Mesenchymal stem cell (in vitro differentiated cells and primary cell): Measurements from ENCODE around the gene LTBP2.

Source experiments
- DNase-seq: peaks from one replicate; pipeline ENCODE4 v3.0.0-alpha.2; 2013
- H2AFZ ChIP-seq: one replicate; pipeline ENCODE4 v1.6.1; 2013; ENCODE audit warnings: low read depth, mild to moderate bottlenecking, control low read depth, inconsistent platforms, low read length, moderate library complexity
- H2AK5ac ChIP-seq: 2 replicates; pipeline ENCODE4 v1.6.1; 2013; ENCODE audit warnings: low read length, moderate library complexity, mild to moderate bottlenecking, inconsistent platforms; ENCODE audit not compliant: severe bottlenecking
- H2BK120ac ChIP-seq: one replicate; pipeline ENCODE4 v1.6.1; 2013; ENCODE audit warnings: low read depth, mild to moderate bottlenecking, inconsistent platforms, low read length, moderate library complexity
- H2BK12ac ChIP-seq, 2 experiments: one replicate each; pipeline ENCODE4 v1.6.1; 2013; ENCODE audit warnings: inconsistent platforms in 2 of 2, low read length in 2 of 2, mild to moderate bottlenecking in 2 of 2, moderate library complexity in 2 of 2, control low read depth in 1 of 2
- H2BK15ac ChIP-seq: one replicate; pipeline ENCODE4 v1.6.1; 2013; ENCODE audit warnings: mild to moderate bottlenecking, low read depth, inconsistent platforms; ENCODE audit not compliant: poor library complexity, severe bottlenecking
- H2BK5ac ChIP-seq: 2 replicates; pipeline ENCODE4 v1.6.1; 2013; ENCODE audit warnings: low read depth, mild to moderate bottlenecking, low read length, control low read depth, inconsistent platforms; ENCODE audit not compliant: poor library complexity, severe bottlenecking
- H3K14ac ChIP-seq, 2 experiments: one replicate each; pipeline ENCODE4 v1.6.1; 2013; ENCODE audit warnings: inconsistent platforms in 2 of 2, low read length in 2 of 2, control low read depth in 1 of 2, mild to moderate bottlenecking in 1 of 2, moderate library complexity in 1 of 2
- H3K18ac ChIP-seq, 2 experiments: one replicate each; pipeline ENCODE4 v1.6.1; 2013; ENCODE audit warnings: inconsistent platforms in 2 of 2, low read length in 2 of 2, control low read depth in 1 of 2, low read depth in 1 of 2, mild to moderate bottlenecking in 1 of 2
- H3K23ac ChIP-seq, 2 experiments: one replicate each; pipeline ENCODE4 v1.6.1; 2013; ENCODE audit warnings: inconsistent platforms in 2 of 2, low read length in 2 of 2, mild to moderate bottlenecking in 2 of 2, moderate library complexity in 2 of 2, control low read depth in 1 of 2
- H3K27ac ChIP-seq: 2 replicates; pipeline ENCODE4 v1.5.1; 2013; ENCODE audit warnings: mild to moderate bottlenecking, moderate library complexity, low read length, control low read depth, inconsistent platforms; ENCODE audit not compliant: poor library complexity, severe bottlenecking
- H3K27me3 ChIP-seq, 2 experiments: 2 replicates each; pipeline versions ENCODE4 v1.6.1 to v1.7.0; 2013; ENCODE audit warnings: low read length in 2 of 2, mild to moderate bottlenecking in 2 of 2, moderate library complexity in 2 of 2, control low read depth in 1 of 2, inconsistent platforms in 1 of 2; ENCODE audit not compliant: control insufficient read depth in 1 of 2, insufficient read depth in 1 of 2
- H3K36me3 ChIP-seq, 2 experiments: 2 replicates each; pipeline versions ENCODE4 v1.6.1 to v1.7.0; 2013; ENCODE audit warnings: low read length in 2 of 2, control low read depth in 1 of 2, inconsistent platforms in 1 of 2, low read depth in 1 of 2, mild to moderate bottlenecking in 1 of 2; ENCODE audit not compliant: insufficient read depth in 2 of 2, control insufficient read depth in 1 of 2
- H3K4ac ChIP-seq, 2 experiments: one replicate each; pipeline ENCODE4 v1.6.1; 2013; ENCODE audit warnings: inconsistent platforms in 2 of 2, low read length in 2 of 2, mild to moderate bottlenecking in 2 of 2, moderate library complexity in 2 of 2, control low read depth in 1 of 2, low read depth in 1 of 2
- H3K4me1 ChIP-seq: 2 replicates; pipeline ENCODE4 v1.6.1; 2013; ENCODE audit warnings: low read depth, low read length, control low read depth; ENCODE audit not compliant: control insufficient read depth, insufficient read depth
- H3K4me2 ChIP-seq: 2 replicates; pipeline ENCODE4 v1.6.1; 2013; ENCODE audit warnings: low read length, mild to moderate bottlenecking, inconsistent platforms; ENCODE audit not compliant: poor library complexity, severe bottlenecking
- H3K4me3 ChIP-seq, 2 experiments: 2 replicates each; pipeline versions ENCODE4 v1.5.1 to v1.7.0; 2013; ENCODE audit warnings: low read length in 2 of 2, mild to moderate bottlenecking in 2 of 2, control low read depth in 1 of 2, low read depth in 1 of 2; ENCODE audit not compliant: insufficient read depth in 1 of 2
- H3K79me1 ChIP-seq: replicated peaks from 2 replicates; pipeline ENCODE4 v1.6.1; 2013; ENCODE audit warnings: mild to moderate bottlenecking, control low read depth, low read length, inconsistent platforms; ENCODE audit not compliant: poor library complexity, severe bottlenecking
- H3K9ac ChIP-seq: 2 replicates; pipeline ENCODE4 v1.7.0; 2013; ENCODE audit warnings: mild to moderate bottlenecking, low read length, moderate library complexity
- H3K9me3 ChIP-seq: 2 replicates; pipeline ENCODE4 v1.7.0; 2013; ENCODE audit warnings: mild to moderate bottlenecking, low read length; ENCODE audit not compliant: control insufficient read depth
- H4K8ac ChIP-seq: one replicate; pipeline ENCODE4 v1.6.1; 2013; ENCODE audit warnings: inconsistent platforms, mild to moderate bottlenecking, low read length, moderate library complexity
- H4K91ac ChIP-seq: one replicate; pipeline ENCODE4 v1.6.1; 2013; ENCODE audit warnings: mild to moderate bottlenecking, low read length, inconsistent platforms
- WGBS: methylation state at CpG from one replicate; pipeline ENCODE4 v1.1.7; 2013; ENCODE audit warnings: mixed read lengths; 5-methylcytosine and 5-hydroxymethylcytosine counted together

LTBP2 gene

GRCh38 chr14:74543771-74544438 is 68.1 kb downstream of the LTBP2 start:
- Histone ChIP-seq H3K4ac (no peak overlapping the region), H3K14ac (no peak overlapping the region), H3K27me3 (no peaks in the 10 kb centered on the region), H3K18ac (no peak overlapping the region), H2AFZ (no peak overlapping the region), H2BK5ac (no peak overlapping the region), H3K79me1 (peaks cover 28% of the 10 kb centered on the region), H3K4me1 (peaks cover 27% of the 10 kb centered on the region), H2AK5ac (no peak overlapping the region), H3K27ac (no peak overlapping the region), H3K9ac (no peak overlapping the region), H3K4me3 (no peak overlapping the region), H4K91ac (no peak overlapping the region), H2BK12ac (no peak overlapping the region), H3K9me3 (no peaks in the 10 kb centered on the region), H3K23ac (no peak overlapping the region), H4K8ac (no peak overlapping the region), H2BK15ac (no peak overlapping the region), H3K4me2 (no peak overlapping the region), H3K36me3 (peaks cover 63 to 85% of the 10 kb centered on the region in 2 experiments), H2BK120ac (no peak overlapping the region)
- 96% methylated on average over 5 of the region's 5 CpGs for WGBS
- DNase-seq: no peak

- Histone ChIP-seq H3K14ac (no peak overlapping the region), H3K79me1 (peaks cover 32% of the 10 kb centered on the region), H2BK12ac (no peak overlapping the region), H3K9ac (no peak overlapping the region), H3K4me2 (no peak overlapping the region), H3K4me1 (peaks cover 20% of the 10 kb centered on the region), H3K27me3 (no peaks in the 10 kb centered on the region), H2AFZ (no peak overlapping the region), H3K4me3 (no peak overlapping the region), H2BK5ac (no peak overlapping the region), H2AK5ac (peak overlapping the region; percentile 9), H3K9me3 (no peaks in the 10 kb centered on the region), H4K91ac (no peak overlapping the region), H2BK15ac (no peak overlapping the region), H4K8ac (peak overlapping the region; percentile 23), H3K4ac (no peak overlapping the region), H3K23ac (no peak overlapping the region), H3K18ac (no peak overlapping the region), H2BK120ac (no peak overlapping the region), H3K36me3 (peaks cover 56 to 85% of the 10 kb centered on the region in 2 experiments), H3K27ac (no peak overlapping the region)
- 90% methylated on average over 10 of the region's 10 CpGs for WGBS
- DNase-seq: no peak
These were observed 69.9 kb downstream of the LTBP2 start for GRCh38 chr14:74542056-74542685.

GRCh38 chr14:74541225-74541624 is 70.8 kb downstream of the LTBP2 start:
- H2BK120ac ChIP-seq: no peak overlapping the region
- no peak overlapping the region for H3K9ac ChIP-seq
- H3K4me3 ChIP-seq: no peak overlapping the region
- H3K36me3 ChIP-seq: peaks cover 50 to 84% of the 10 kb centered on the region in 2 experiments
- H3K23ac ChIP-seq: no peak overlapping the region
- no peak overlapping the region for H3K18ac ChIP-seq
- no peak overlapping the region for H3K14ac ChIP-seq
- no peaks in the 10 kb centered on the region for H3K27me3 ChIP-seq
- no peak overlapping the region for H4K91ac ChIP-seq
- H2BK15ac ChIP-seq: no peak overlapping the region
- no peak overlapping the region for H2BK12ac ChIP-seq
- no peak overlapping the region for H2BK5ac ChIP-seq
- no peak overlapping the region for H2AFZ ChIP-seq
- peaks cover 11% of the 10 kb centered on the region for H3K4me1 ChIP-seq
- peaks cover 27% of the 10 kb centered on the region for H3K79me1 ChIP-seq
- DNase-seq: no peak
- H3K4me2 ChIP-seq: no peak overlapping the region
- no peak overlapping the region for H2AK5ac ChIP-seq
- no peaks in the 10 kb centered on the region for H3K9me3 ChIP-seq
- H3K27ac ChIP-seq: no peak overlapping the region
- WGBS: 96% methylated on average over 2 of the region's 3 CpGs
- no peak overlapping the region for H4K8ac ChIP-seq
- H3K4ac ChIP-seq: no peak overlapping the region

GRCh38 chr14:74539503-74539902 is 72.5 kb downstream of the LTBP2 start:
- H2BK15ac ChIP-seq: no peak overlapping the region
- no peak overlapping the region for H2AFZ ChIP-seq
- no peak overlapping the region for H3K4ac ChIP-seq
- no peak overlapping the region for H3K4me3 ChIP-seq
- H2AK5ac ChIP-seq: no peak overlapping the region
- no peak overlapping the region for H2BK5ac ChIP-seq
- no peak overlapping the region for H4K91ac ChIP-seq
- H3K9ac ChIP-seq: no peak overlapping the region
- no peaks in the 10 kb centered on the region for H3K27me3 ChIP-seq
- peaks cover 57 to 84% of the 10 kb centered on the region in 2 experiments for H3K36me3 ChIP-seq
- H3K9me3 ChIP-seq: no peaks in the 10 kb centered on the region
- H3K18ac ChIP-seq: no peak overlapping the region
- H3K23ac ChIP-seq: no peak overlapping the region
- no peak overlapping the region for H3K4me2 ChIP-seq
- H2BK12ac ChIP-seq: no peak overlapping the region
- DNase-seq: no peak
- H4K8ac ChIP-seq: no peak overlapping the region
- peaks cover 21% of the 10 kb centered on the region for H3K79me1 ChIP-seq
- H3K27ac ChIP-seq: no peak overlapping the region
- no peak overlapping the region for H3K14ac ChIP-seq
- 81% methylated on average over 4 of the region's 4 CpGs for WGBS
- H2BK120ac ChIP-seq: no peak overlapping the region
- H3K4me1 ChIP-seq: peaks cover 2% of the 10 kb centered on the region
